ENCODE data around the gene HDAC10.

The HDAC10 gene, protein sequence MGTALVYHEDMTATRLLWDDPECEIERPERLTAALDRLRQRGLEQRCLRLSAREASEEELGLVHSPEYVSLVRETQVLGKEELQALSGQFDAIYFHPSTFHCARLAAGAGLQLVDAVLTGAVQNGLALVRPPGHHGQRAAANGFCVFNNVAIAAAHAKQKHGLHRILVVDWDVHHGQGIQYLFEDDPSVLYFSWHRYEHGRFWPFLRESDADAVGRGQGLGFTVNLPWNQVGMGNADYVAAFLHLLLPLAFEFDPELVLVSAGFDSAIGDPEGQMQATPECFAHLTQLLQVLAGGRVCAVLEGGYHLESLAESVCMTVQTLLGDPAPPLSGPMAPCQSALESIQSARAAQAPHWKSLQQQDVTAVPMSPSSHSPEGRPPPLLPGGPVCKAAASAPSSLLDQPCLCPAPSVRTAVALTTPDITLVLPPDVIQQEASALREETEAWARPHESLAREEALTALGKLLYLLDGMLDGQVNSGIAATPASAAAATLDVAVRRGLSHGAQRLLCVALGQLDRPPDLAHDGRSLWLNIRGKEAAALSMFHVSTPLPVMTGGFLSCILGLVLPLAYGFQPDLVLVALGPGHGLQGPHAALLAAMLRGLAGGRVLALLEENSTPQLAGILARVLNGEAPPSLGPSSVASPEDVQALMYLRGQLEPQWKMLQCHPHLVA

DNA sequence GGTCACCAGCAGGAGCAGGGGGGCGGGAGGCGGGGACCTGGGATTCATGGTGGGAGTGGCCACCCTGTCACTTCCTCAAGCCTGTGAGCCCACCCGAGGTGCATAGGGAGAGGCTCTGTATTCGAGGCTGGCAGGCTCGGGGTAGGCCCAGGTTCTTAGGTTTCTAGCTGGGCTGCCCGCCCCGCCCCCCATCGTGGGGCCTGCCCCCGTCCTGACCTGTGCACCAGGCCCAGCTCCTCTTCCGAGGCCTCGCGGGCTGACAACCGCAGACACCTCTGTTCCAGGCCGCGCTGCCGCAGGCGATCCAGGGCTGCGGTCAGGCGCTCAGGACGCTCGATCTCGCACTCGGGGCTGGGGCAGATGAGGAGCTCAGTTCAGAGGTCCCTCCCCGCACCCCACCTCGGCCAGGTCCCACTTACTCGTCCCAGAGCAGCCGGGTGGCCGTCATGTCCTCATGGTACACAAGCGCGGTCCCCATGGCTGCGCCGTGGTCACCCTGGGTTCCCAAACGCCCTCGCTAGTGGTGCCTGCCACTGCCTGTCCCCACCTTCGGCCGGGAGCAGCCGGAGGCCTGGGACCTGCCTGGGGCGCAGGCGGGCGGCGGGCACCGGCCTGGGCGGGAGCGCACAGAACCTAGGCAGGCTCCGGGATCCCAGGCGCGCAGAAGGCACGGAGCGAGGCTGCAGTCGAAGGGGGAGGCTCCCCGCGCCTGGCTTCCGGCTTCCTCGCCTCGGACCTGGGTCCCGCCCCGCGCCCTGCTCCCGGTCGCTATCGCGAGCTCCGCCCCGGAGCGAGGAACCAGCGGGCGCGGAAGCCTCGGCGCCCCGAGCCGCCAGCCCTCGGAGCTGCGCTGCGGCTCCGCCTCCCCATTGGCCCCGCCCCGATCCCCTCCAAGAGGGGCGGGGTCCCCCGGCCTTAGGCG, at the start of gene HDAC10:
TSS of gene HDAC10 (minus strand) at position 711 of the 922 bp plus-strand sequence. CDS start at position 478, 233 bp downstream.
- no peak for DNase-seq

DNA sequence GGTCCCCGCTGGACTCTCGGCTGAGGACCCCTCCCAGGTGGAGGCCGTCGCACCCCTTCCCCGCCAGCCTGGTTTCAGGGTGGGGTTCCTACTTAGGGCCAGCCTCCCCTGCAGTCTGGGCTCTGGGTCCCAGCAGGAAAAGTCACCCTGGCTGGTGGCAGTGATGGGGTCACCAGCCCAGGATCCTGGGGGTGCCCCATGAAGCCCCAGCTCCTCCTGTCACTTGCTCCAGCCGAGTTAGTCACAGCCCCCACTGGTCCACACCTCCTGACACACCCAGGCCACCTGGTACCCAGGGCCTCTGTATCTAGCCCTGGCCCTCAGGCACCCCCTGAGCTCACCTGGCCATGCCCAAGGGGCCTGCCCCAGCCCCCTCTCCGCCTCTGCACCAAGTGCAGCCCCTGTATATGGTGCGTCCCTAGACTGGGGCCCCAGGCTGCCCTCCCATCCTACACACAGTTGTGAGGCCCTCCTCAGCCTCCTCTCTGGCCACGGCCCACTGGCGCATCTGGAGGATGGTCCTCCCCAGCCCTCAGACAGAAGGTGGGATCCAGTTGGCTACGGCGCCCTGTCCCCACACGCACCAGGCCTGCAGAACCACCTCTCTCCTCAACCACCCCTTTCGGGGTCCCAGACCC, 49.7 kb upstream of the HDAC10 start:
- no peak for DNase-seq

DNA sequence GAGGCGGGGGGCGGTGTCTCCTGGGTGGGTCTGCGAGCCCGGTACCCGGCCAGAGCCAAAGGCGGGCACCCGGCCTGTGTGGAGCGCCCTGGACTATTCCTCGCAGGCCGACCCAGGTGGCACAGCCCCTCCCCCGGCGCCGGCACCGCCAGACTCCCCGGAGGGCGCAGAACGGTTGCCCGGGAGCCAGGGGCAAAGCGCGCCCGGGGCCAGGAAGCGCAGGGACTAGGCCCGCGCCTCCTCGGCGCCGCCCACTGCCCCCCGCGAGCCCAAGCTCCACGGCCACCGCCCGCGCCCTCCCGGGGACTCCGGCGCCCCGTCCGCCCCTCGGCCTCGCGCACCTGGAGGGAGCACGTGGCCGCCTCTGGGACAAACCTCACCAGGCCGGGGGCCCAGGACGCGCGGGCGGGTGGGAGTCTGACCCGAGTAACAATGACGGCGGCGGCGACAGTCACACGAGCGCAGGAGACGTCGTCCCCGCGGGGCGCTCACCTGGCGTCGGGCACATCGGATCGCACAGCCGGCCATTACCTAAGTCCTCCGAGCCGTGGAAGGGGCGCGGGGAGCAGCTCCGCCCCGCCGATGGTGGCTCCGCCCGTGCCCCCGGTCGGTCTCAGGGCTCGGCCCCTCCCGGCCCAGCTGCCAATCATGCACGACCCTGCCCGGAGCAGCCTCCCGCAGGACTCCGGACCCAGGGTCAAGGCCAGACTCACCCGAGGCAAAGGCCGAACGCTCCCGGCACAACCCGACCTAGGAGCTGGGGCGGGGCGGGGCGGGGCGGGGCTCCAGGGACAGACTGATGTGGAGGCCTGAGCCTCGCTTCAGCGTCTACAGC, 48.9 kb upstream of the HDAC10 start:
- no peak for DNase-seq

DNA sequence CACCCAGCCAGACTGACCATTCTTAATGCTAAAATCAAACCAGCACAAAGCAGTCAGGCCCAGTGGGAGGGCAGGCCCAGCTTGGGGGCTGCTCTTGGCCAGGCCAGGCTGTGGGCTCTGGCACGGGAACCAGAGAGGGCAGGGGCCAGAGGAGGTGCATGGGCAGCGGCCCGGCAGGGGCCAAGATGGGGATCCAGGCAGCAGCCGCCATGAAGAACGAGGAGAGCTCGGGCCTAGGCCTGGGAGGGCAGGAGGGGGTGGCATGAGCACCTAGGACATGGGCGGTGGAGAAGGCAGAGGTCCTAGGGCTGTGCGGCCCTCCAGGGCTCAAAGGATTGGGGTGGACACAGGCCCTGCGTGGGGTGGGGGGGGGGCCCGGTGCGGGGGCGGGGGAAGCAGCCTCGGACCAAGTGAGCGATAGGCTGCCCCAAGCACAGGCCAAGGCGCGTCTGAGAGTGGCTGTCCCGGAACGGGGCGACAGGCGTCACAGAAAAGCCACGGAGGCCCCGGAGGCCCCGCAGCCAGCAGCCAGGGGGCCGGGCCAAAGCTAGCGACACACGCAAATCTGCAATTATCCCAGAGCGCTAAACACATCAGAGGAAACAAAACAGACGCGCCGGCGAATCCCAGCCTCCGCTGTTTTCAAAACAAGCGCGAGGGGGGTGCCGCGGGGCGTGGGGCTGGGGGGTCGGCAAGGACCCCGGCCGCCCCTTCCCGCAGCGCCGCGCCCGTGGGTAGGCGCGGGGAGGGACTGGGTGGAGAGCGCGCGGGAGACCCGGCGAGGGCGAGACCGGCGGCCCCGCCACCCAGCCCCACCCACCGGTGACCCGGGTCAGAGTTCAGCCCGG, 48.1 kb upstream of the HDAC10 start:
- DNase-seq: no peak

DNA sequence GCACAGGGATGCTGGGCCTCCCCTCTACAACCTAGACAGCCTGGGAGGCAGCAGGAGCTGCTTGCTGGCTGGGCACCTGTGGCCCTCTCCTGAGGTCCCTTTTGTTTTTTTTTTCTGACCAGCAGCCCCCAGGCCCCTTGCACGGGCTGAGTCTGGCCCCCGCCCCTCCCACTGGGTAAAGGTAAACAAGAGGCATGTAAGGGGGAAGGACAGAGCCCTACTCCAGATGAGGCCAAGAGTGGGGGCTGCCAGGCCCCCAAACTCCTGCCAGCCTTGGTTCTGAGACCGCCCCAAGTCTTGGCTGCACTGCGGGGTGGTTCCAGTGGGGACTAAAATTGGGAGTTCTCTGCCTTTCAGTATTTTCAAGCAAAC, 47.2 kb upstream of the HDAC10 start:
- DNase-seq: no peak

DNA sequence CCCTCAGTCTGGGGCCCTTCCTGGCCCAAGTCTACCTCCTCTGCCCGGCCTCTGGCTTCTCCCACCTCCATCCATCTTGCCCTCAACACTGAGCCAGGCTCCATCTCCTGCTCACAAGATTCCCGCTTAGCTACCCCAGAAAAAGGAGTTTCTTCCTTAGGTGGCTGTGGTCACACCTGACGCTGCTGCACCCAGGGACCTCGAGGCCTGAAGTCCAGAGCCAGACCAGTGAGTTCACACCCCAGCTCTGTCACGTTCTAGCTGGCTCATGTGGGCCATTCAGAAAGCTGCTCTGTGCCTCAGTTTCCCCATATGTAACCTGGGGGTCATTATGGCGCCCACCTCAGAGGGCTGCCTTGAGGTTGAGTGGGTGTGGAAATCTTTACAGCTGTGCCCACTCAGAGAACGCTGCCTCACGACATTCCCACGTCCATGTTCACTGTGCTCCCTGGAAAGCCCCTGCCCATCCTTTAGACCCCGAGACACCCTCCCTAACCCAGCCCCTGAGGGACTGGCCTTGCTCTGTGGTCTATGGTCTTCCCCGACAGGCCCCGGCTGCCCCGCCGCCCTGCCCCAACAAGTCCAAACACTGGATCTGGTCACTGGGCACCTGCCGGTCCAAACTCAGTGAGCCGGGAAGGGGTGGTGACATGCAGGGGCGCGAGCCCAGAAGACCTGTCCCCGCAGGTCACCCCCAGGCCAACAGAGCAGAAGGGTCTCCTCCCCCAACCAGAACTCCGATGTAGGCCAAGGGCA, 46.6 kb upstream of the HDAC10 start:
- DNase-seq: no peak

DNA sequence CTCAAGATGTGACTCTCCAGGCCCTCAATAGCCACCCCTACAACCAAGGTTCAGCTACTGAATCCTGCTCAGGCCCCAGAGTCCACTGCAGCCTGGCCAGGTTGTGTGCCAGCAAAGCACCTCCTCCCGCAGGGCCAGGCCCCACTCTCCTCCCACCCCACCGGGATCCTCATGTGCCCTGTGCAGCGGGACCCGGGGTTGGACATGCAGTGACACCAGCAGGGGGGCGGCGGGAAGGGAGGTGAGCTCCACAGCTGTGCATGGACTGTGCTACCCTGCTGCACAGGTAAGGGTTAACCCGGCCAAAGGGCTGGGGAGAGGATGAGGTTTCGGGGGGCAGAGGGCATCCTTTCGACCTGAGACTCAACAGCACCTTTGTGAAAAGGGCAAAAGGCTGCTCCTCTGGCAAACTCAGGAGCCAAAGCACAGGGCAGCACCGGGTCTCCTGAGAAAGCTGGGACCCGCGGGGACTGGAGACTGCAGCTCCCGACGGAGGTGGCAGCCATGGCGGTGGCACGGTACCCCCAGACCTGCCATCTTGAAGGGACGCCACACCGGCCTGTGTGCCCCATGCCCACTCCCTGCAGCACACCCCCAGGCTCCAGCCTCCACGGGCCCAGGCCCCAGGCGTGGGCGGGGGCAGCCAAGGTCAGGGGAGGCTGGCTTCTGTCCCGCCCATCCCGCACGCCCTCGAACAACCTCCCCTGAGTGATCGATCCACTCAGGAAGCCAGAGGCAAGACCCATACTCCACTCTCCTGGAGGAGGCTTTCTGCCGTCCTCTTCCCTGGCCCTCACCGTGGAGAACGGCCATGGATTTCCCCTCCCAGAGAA, 45.8 kb upstream of the HDAC10 start:
- no peak for DNase-seq

DNA sequence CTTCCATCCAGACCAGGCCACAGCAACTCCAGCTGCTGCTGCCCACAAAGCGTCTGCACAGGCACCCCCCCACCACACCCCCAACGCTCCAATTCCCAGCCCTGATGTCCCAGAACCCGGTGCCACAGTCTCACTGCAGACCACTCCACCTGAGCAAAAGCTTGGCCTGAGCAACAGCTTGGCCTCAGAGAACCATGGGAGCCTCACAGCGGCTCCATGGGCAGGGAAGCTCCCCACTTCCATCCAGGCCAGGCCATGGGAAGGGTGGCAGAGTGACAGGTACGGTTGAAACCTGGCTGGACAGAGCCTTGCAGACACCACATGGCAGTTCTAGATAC, 43.2 kb upstream of the HDAC10 start:
- DNase-seq: no peak

DNA sequence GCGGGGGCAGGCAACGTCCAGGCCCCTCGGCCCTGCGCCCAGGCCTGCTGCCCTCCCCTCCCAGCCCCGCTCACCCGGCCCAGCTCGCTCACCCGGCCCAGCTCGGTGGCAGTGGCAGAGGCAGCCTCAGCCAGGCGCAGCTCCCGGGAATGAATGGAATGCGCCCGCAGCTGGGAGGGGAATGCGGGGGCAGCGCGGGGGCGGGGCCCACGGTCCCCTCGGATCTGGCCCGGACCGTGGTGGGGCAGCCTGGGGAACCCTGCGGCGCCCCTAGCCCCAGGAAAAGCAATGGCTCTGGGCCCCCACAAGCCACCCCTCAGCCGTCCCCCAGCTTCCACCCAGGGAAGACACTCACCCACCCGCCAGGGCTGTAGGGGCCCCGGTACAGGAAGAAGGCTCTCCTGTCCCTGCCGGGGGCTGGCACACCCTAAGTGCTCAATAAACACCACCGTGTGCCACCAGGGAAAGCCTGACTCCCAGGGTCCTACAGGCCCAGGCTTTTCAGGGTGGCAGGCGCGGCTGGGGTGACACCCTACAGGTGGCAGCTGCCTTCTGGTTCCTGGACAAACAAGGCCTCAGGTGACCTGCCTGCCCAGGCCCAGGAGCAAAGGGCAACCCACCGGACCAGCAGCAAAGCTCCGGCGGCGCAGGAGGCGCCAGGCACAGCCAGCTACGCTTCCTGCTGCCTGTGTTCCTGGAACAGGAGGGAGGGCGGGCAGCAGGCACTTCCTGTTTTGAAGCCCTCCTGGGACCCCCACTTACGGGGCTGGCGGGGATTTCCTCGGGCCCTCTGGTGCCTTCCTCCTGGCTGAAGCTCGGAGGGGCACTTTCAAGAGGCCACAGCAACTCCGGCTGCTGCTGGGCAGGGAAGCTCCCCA, 42.6 kb upstream of the HDAC10 start:
- DNase-seq: no peak

DNA sequence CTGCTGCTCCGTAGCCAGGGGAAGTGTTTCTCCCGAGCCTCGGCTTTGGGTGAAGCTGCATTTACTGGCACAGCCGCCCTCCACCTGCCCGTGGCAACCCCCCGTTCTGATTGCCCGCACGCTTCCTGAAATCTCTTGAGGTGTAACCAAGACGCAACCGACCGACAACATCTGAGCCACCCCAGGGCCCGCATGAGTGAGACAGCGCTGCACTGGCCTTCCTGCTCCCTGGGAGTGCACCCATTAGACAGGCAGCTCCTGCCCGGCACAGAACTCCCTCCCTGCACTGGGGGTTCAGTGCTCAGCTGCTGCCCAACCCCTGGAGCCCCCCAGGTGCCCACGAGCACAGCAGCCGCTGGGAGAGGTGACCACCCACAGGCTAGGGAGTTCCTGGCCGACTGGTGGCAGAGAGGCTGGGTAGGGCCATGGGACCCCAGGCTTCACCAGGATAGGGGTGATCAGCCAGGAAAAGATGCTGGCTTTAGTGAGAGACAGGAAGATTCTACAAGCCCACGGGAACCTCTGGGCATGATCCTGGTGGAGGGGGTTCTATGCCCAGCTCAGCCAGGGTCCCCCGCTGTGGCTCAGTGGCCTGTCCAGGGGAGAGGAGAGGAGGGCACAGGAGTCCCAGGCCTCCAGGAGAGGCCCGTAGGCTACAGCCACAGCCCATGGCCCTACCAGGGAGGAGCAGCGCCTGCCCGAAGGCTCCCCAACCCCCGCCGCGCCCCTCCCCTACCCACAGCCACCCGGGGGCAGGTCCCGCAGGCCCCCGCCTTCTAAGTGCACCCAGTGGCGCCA, 41.8 kb upstream of the HDAC10 start:
- DNase-seq: no peak

DNA sequence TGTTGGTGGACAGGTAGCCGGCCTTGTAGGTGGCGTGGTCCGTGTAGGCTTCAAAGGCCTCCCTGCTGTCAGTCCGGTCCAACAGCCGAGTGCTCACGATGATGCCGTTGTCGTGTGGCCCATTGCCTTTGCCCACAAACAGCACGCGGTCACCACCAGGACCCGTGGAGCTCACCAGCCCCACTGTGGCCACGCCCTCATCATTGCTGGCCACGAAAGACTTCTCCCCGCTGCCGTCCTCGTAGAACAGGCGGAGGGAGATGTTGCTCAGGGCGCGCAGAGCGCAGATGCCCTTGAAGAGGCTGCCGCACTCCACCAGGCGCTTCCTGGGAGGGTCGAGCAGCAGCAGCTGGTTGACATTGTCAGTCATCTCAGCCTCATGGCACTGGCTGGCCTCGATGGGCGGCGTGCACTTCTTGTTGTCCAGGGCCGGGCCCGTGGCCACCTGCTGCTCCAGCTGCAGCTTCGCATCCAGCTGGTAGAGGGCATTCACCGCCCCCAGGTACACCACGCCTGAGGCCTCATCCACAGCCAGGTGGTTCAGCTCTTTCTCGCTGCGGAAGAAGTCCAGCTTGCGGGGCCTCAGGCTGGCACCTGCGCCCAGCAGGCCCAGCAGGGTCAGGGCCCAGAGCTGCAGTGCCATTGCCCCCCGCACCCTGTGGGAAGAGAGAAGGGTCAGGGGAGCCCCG, 39.0 kb upstream of the HDAC10 start:
- no peak for DNase-seq

DNA sequence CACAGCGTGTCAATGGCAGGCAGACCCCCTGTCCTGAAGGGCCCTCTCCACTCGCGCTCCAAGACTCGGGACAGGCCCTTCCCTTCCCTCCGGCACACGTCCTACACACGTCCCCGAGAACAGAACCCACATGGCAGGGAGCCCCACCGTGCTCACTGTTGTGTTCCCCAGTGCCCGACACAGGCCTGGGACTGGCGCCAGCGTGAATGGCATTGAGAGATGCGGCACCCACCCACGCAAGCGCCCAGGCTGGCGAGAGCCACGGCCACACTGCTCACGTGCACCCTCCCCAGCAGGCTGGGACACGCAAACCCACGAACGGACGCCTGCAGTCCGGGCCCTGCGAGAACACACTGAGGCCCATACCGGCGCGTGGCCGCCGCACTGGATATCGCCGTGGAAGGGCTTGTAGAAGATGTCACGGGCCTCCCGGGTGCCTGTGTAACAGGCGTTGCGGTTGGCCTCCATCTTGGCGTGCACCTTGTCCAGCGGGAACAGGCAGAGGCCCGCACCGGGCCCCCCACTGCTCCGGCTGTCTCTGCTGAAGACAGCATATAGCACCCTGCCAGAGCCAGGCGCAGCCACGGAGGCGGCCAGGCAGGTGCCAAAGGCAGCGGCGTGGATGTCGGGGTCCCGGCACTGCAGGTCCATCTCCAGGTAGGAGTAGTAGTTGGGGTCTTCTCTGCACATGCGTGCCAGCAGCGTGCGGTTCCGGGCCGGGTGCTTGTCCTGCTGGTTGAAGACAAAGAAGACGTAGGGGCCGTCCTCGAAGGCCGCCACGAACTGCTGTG, 38.3 kb upstream of the HDAC10 start:
- no peak for DNase-seq

DNA sequence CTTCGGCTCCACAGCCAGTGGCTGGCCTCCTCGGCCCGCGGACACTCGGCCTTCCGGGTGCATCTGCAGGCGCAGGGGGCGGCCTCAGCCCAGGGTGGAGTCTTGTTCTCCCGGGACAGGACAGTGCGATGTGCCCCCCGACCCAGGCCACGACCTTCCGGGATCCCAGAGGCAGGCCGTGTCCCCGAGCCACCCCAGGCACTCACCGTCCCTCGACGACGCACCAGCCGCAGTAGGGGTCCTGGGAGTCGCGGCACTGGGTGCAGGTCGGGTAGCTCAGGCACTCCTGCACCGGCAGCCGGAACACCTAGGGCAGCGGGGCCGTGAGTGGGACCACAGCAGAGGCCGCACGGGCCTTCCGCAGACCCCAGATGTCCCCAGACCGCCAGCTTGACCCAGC, 36.7 kb upstream of the HDAC10 start:
- no peak for DNase-seq

DNA sequence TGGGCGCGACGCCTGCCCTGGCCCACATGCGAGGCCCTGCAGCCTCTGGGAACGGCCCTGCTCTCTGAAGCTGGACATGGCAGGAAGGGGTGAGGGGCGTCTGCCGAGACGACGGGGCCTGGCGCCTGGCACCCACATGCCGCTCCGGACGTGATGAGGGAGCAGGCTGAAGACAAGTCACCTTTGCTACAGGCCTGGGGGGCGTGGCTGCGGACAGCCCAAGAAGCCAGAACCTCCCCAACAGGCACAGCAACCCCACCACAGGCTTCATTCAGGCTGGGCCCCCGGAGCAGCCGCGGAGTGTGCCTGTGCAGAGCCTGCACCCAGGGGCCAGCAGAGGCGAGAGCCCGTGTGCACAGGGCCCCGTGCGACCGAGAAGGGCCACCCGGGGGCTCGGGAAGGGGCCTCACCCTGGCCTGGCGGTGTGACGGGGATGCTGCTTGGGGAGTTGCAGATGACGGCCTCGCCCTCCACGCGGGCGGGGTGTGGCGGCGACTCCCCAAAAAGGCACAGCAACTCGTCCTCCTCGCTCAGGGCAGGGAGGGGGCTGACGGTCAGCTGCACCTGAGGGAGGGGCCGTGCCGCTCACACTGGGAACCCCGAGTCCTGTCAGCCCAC, 35.7 kb upstream of the HDAC10 start:
- no peak for DNase-seq

DNA sequence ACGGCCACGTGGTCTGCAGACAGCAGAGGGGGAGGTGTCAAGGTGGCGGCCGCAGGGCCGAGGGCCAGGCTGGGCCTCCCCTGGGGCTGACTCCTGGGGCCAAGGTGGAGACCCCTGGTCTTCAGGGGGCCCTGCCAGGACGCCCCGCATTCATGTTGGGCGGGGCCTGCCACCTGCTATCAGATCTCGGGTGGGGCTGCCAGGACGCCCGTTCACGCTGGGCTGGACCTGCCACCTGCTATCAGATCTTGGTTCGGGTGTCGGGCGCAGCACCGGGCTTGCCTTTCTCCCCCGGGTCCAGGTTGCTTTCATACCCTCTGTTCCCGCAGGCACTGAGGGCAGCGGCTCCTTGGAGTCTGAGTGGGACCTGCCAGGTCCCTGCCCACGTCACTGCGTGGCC, 35.2 kb upstream of the HDAC10 start:
- DNase-seq: no peak

Data from DMS 273 treated with DMSO at 0.1 percent for 48 hours (cell line).